ENCODE results near the gene PLXNA2.

The PLXNA2 gene

DNA sequence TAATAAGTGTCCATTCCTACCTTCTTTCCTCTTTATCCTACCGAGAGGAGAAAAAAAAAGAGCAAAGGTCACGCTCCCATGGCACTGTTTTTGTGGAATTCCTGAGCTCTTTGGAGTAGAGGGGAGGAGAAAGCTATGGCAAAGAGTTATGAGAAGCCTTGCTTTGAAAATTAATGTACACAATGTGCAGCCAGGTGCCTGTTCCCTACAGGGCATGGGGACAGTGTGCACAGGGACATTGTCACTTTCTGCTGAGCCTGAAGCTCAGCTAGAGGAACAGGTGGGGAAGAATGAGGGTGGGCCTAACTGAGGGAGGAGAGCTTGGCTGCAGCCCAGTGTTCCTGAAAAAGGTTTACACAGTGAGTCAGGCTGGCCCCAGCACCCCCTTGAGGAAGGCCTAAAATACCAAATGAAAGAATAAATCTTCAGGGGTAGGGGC, 66.1 kb downstream of the PLXNA2 start:
- no peak for DNase-seq

DNA sequence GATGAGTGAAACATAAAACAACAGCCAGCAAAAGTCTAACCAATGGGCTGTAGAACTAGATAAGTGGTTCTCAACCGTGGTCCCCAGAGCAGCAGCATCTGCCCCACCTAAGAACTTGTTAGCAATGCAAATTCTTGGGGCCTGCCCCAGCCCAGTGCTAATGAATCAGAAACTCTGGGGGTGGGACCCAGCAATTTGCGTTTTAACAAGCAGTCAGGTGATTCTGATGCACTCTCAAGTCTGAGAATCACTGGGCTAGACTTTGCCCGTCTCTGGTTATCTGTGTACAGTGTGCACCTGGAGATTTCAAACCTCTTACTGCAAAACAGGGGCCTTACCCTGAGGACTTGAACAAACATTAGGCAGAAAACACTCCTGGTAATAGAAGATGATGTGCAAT, 66.5 kb downstream of the PLXNA2 start:
- DNase-seq: no peak

DNA sequence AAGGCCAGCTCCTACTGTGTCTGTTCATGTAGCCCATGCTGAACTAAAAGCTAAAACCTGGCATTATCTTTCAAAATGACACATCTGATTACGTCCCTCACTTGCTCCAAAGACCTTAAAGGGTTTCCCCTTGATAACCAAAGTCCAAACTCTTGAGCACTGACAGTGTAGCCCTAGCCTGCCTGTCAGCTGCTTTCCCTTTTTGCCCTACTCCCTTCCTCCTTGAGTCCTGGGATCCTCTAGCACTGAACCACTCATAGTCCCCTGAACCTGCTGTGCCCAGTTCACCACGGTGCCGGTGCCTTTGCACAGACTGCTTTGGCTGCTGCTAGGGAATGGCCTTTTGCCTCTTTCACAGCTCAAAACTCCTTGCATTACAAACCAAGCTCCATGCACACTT, 67.5 kb downstream of the PLXNA2 start:
- no peak for DNase-seq

DNA sequence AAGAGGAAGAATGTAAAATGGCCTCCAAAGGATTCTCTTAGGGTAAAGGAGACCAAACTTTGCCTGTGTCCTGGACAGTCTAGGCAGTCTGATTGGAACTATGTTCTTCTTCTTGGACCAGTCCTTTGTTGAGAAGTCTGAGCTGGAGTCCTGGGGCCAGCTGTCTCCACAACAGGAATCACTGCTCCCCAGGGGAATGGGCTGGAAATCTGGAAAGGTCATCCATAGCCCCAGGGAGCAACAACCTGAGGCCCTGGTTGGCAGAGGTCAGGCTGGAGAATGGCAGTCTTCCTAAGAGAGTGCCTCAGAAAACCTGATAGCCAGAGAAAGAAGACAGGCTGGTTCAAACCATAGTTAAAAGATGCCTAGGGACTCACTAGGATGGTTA, 68.7 kb downstream of the PLXNA2 start:
- DNase-seq: no peak

DNA sequence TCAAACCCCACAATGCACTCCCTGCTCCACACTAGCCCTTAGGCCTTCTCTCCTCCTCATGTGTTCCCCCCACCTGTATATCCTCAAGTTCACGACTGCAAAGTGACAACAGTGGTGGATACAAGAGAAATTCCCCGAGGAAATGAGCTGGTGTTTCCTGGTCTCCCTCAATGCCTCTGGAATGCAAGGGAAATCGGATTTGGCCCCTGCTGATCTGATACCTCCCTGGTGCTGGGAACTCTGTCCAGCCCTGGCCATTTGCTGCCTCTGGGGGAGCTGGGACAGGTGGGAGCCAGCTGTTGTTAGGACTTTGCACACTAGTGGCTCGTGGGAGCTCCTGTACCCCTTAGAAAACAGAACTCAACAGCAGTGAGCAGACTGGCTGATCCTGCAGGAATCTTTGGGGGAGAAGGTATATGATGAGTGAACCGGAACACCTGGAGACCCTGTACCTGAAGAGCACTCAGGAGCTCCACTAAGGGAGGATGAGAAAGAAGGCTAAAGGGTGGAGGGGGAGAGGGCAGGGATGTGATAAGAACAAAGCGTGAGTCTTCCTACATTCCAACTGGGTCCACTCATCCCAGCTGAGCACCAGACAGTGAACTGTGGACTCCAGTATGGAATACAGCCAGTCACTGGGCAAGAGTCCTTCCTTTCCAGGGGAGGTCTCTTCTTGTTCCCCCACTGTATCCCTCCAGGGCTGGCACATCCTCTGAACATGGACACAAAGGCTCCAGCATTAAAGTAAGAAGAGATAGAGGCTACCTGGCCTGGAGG, 69.3 kb downstream of the PLXNA2 start:
- DNase-seq: no peak

DNA sequence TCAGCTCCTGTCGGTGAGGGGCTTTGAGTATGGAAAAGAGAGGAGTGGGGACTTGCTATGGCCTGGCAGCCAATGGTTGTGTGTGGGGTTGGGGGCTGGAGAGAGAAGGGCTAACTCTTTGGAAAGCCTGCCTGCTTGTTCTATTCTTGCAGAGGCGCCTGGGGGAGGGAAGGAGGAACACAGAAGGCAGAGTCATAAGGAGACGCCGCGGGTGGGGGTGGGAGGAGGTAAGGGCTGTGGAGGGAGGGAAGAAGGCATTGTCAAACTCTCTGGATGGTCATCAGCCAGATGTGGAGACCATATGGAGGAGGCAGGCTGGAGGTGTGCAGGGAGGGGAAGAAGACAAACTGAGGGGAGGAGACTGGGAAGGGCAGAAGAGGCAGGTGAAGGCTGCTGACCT, 70.0 kb downstream of the PLXNA2 start:
- DNase-seq: no peak

DNA sequence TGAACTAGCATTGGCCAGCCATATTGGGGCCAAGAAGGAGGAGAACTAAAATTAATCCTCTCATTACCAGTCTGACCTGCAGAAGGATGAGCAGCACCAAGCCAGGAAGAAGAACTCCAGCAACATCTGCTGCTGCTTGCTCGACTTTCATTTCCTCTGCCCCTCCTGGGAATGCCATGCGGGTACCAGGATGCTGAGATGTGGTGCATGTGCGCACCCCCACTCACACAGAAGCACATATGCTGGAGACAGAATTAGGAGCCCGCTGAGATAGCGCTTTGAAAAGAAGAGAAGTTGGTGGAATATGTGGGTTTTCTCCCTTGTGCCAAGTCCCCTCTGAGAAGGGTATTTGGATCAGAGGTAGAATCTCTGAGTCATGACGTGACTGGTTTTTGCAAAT, 70.4 kb downstream of the PLXNA2 start:
- DNase-seq: no peak

DNA sequence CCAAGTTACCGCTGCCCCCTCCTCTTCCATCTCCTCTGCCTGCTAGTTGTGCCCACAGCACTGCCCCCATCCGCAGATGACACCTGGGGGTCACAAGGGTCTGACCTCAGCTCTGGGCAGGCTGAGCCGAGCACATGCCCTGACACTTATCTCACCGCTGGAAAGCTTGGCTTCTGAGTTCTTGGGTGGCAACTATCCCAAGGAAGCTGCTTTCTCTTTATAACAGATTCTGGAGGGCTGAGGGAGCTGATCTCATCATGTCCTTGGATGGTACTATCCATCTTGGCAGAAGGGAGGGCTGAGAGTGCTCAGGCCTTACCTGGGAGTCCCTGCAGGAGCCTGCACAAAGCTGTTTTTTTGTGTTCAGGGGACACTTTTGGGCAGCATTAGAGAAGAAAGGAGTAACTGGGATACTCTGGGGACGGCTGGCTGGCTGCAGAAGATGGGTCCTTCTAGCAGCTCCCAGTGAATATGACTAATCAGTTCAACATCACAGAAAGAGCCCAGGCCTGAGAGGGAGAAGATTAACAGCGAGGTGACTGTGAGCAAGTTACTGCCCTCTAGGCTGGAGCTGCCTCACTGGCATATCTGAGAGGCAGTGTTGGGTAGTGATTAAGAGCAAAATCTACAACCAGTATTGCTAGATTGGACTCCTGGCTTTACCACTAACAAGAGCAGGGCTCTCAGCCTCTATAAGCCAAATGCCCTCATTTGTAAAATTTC, 71.6 kb downstream of the PLXNA2 start:
- DNase-seq: no peak

DNA sequence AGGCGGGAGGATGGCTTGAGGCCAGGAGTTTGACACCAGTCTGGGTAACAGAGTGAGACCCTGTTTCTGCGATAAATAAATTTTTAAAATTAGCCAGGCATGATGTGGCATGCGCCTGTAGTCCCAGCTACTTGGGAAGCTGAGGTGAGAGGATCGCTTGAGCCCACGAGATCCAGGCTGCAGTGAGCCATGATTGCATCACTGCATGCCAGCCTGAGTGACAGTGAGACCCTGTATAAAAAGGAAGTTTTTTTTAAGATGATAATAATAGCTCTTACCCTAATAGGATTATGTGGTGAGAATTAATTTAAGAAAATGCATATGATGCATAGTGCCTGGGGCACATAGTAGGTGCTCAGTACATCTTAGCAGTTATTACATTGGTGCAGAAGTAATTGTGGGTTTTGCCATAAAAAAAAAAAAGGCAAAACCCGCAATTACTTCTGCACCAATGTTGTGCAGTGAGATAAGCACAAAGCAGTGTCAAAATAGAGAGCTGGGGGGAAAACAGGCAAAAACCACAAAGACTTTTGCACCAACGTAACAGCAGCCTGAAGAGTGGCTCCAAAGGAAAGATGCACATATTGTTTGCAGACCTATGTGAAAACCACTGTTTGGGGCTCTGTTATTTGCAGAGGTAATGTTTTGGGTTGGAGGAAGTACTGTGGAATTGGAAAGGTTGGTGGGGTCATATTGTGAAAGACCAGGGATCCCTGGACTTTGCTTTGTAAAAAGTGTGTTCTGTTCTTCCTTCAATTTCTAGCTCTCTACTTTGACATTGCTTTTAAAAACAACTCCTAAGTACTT, 72.4 kb downstream of the PLXNA2 start:
- DNase-seq: no peak

DNA sequence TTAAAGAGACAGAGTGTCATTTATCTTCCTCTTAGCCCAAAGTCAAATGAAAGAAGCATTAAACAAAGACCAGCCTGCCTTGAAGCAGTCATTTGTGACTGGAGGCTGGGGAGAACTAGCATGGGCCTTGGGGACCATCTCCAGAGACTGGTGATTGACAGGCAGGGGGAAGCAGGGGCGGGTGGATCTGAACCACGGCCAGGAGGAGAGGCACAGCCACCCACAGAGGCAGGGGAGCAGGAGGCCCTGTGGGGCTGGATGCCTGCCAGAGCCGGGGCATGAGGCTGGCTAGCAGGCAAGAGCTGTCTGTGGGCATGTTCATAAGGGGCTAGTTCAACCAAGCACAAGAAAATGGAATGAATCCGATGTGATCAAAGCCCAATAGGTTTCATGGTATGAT, 73.9 kb downstream of the PLXNA2 start:
- DNase-seq: no peak

DNA sequence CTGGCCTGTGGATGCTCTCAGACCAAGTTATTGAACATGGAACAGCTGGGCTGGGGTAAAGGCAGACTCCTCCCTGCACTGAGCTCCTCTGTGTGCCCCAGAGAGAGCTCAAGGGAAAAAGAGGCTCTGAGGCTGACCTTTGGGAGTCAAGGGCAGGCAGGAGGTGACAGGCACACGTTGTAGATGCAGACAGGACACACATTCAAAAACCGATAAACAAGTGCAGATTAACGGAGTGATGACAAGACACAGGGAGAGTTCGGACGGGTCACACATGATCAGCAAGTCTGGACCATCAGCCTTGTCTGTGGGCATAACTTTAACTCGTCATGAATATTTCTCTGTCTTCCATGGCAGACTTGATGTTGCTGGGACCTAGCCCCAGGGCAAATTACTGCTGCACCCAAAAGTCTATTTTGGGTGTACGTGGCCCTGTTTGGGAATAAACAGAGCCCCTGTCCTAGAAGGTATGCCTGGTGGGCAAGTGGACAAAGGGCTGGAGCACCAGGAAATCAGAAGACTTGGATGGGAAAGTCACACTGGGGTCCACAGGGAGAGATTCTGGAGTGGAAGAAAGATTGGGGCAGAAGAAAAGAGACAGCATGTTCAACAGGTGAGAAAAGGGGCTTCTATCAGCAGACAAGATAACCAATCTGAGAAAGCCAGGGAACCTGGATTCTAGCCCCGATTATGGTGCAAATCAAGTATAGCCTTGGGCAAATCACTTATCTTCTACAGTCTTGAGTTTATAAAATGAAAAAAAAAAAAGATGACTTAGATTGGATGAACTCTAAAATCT, 74.9 kb downstream of the PLXNA2 start:
- DNase-seq: no peak

DNA sequence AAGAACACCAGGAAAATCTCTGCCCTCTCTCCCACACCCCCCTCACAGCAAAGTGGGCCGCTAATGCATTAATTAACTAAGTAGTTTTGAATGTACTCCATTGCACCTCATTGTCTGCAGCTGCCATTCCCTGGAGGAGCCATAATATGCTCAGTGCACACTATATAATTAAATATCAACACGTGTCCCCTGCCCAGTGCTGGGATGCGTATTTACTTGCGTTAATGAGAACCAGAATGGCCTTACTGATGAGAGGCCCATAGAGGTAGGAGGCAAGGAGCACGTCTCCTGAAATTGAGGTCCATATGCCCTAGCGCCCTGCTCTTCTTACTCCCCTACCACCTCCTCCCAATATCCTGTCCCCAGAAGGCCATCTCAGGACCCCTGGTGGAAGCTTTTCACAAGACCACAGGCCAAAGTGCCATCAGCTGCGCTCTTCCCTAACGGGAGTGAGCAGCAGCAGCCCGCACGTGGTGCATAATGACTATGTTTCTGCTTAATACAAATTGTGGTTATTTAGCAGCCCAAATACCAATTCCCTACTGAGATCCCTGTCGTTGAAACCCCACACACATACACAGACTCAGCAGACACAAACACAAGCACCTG, 76.8 kb downstream of the PLXNA2 start:
- no peak for DNase-seq

DNA sequence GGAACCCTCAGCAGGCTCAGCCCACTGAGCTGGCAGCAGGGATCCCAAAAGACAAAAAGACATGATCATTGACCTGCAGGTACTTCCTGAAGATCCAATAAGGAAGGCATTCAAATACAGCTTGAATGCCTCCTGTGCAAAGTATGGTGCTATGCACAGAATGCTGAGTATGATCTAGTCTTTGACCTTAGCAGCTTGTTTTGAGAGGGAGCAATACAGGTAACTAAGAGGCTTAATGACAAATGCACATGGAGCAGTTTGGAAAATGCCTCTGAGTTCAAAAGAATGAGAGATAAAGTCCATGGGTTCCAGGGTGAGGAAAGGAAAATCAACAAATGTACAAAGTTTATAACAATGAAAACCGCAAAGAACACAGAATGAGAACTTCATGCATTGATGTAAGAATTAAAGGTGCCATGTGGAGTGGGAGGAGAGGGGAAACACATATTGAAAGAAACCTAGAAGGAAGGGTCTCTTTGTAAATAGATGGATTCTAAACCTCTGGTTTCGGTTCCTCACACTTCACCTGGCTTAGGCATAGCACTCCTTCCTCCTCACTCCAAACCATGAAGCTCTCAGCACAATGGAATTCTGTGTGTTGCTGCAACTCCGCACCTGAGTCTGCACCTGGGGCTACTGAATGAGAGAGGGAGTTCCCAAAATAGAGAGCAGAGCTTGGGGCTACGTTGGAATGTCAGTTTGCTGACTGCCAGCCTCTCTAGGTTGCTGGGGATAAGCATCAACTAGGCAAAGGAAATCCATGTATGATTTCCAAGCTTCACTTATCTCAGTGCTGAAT, 77.6 kb downstream of the PLXNA2 start:
- DNase-seq: no peak

DNA sequence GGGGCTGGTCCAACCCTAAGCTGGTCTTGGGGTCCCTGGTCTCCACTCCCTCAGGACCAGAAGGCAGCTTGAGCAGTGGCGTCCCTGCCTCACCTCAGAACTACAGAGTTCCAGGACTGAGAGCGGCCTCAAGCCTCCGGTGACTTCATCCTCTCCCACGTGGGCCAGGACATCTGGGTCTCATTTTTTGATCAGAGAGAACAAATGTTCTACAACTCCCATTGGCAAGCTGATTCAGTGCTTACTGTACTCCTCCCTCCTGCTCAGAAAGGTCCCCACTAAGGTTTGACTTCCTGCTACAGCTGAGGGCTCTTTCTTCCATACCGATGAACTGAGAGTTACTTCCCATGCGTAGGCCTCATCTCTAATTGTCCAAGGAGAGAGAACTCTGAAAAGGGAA, 78.5 kb downstream of the PLXNA2 start:
- DNase-seq: no peak

DNA sequence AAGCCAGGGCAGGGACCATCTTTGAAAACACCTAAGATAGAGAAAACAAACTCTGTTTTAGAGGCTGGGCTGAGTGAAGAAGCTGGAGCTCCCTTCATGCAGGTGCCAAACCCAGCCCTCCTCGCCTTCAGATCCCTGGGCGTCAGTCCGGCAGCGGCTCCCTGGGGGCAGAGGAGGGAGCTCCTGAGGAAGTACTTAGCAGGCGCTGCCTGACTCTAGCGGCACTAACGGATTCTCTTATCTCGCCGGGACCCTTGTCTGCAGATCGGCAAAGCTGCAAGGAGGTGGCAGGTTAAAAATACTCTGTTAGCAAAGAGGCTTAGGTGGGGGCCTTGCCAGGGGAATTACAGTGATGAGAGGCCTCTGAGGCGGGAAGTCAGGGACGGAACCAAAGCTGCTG, 79.6 kb downstream of the PLXNA2 start:
- DNase-seq: no peak

DNA sequence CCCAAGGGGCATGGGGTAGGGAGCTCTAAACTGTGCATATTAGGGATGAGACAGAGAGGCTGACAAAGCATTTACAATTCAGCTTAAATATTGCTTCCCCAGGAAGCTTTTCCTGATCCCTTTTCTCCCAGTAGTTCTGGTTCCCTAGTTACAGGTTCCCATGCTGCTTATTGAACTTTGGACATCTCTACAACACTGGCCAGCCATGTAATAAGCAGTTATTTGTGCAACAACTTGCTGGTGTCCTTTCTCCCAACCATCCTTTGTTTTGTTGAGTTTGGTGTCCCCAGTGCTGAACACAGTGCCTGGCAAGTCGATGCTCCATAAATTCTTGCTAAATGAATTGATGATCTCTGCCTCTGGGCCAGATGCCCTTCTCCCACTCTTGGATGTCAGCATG, 80.6 kb downstream of the PLXNA2 start:
- no peak for DNase-seq

DNA sequence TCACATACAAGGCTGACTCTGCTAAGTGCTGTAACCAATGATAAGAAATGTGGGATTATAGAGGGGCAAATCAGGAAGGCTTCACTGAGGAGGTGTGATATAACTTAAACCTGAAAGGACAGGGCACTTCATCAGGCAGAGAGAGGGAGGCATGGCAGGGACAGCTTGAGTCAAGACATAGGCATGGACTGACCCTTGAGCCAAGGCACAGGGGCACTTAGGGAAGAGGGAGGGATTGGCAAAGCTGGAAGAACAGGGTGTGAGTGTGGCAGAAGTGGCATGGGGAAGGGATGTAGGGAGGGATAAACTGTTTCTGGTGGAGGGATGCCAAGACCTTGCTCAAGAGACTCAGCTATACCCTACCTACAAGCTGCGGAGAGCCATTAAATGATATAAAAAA, 81.3 kb downstream of the PLXNA2 start:
- DNase-seq: no peak

DNA sequence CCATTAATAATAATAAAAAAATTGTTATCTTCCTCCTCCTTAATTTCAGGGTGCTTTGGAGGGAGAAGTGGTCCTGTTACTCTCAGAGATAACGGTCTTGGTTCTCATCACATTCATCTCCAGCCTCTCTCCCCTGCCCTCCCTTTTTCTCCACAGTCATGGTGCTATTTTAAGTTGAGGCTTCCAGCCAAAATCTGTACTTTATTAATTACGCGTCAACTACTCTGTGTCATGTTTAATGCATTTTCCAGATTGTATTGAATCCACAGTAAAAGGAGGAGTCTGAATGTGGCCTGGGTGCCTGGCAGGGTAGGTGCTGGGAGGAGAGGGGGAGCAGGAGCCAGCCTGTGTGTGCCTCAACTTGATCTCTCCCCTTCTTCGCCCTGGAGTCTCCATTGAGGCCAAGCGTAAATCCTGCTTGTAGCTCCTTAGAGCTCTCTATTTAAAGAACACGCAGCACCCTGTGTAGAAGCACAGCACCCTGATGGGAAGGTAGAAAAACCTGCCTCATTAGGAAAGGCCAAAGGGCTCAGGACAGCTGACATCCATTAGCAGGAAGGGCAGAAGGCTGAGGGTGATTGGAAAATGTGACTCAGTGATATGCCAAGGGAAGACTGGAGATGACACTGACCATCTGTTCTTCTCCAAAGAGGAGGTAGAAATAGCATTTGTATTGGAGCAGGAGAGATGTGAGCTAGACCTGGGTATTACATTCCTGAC, 82.4 kb downstream of the PLXNA2 start:
- DNase-seq: no peak

DNA sequence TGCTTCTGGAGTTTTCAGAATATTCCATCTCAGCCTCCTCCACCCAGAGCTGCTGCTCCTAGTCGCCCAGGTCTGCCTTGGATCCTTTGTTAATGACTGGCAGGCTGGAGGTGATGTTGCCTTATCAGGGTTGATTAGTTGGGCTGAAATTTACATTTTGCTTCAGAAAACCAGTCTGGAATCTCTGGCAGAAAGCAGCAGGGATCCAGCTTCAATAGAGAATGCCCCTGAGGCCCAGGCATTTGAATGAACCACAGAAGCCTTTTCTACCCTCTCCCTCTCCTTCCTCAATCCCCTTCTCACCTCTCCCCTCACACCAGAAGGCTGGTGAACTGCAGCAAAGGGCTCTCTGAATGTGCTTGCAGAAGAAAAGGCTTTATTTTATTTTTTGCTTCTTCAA, 83.2 kb downstream of the PLXNA2 start:
- no peak for DNase-seq

DNA sequence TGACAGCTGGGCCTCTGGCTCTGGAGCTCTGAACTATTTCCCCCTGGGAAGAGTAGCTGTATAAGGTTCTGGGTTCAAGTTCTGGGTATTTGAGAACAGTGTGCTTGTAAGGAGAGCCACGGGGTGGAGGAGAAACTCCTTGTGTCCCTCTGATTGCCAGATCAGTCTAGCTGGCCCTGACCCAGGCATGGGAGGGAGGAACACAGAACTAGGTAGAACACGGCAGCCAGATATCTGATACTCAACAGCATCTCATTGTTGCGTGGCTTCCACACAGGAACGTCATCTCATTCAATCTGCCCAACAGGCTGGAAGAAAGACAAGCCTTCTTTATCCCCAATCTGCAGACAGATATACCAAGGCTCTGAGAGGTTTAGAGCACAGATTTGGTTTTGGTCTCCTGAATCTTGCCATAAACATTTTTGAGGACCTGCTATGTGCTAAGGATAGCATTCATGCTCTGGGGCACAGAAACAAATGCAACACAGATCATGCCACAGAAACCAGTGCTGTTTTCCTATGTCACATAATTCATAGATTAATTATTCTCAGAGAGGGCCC, 83.8 kb downstream of the PLXNA2 start:
- no peak for DNase-seq
